ENCODE results near the gene OR2A1.
"Not testable (repeated sequence)": the region's sequence is repeated elsewhere in the genome, so short reads cannot be mapped to it uniquely, and the experiment has no call there.

The OR2A1 gene

DNA sequence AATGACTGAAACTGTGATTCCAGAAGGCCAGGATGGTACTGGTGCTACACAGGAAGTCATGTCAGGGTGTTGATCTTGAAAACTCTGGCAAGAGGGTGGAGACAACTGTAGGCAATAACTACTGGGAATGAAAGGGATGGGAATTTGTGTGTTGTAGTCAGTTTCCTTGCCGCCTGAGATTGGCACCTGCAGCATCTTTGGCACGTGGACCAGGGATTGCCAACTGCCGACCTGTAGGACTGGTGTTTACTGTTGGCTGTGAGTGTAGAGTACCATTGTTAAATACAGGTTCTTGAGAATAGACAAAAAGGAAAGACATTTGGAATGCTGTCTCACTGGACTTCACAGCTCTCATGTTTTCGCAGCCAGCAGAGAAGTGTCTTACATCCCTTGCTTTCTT lies 11.1 kb downstream of the OR2A1 start:
- DNase-seq (ENCODE audit: low spot score), result not testable (repeated sequence)

DNA sequence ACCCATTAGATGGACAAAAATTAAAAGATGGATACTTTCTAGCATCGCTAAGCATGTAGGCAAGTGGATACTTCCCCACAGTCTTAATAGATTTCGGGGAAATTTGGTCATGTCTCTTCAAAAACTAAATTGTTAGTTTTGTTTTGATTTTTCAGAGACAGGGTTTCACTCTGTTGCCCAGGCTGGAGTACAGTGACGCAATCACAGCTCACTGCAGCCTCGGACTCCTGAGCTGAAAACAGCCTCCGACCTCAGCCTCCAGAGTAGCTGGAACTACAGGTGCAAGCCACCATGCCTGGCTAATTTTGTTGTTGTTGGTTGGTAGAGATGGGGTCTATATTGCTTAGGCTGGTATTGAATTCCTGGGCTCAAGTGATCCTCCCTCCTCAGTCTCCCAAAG lies 13.6 kb downstream of the OR2A1 start:
- not testable (repeated sequence) for DNase-seq (ENCODE audit: low spot score)

DNA sequence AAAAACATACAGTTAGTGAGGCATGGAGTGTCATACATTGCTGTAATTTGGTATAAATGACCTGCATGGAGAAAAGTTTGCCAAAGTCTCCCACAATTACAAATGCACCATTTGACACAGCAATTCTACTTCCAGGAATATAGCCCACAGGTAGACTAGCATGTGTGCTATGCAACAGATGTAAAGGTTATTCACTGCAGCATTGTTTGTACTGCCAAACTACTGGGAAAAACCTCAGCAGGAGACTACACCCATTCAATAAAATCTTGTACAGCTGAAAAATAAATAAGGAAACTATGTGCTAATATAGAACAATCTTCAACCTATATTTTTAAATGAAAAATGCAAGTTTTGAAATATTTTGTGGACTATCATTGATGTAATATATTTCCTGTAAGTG lies 17.8 kb downstream of the OR2A1 start:
- DNase-seq (ENCODE audit: low spot score), result not testable (repeated sequence)

DNA sequence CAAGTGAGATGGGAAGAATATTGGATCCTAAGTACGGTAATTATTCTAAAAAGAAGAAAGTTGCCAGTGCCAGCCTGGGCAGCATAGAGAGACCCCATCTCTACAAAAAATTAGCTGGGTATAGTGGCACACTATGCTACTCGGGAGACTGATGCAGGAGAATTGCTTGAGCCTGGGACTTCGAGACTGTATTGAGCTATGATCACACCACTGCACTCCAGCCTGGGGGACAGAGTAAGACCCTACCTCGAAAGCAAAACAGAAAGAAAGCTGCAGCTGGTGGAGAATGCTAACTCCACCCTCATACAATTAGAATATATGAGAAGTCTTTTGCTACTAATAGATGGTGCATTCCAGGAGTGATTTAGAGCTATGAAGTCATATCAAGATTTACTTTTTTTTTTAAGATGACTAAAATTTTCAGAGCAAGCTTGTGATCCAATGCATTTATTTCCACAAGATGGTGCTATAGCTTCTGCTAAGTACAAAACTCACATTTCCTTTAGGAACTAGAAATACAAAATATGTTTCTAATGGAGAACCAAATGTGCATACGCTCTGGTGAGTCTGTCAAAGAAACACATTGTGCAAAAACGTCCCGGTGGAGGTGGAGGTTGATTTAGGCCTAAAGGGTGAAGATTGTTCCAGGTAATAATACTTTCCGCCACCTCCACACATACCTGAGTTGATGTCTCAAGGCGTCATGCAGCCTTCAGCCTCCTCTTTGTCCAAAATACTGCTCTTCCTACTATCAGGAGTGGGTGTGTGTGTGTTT lies 19.2 kb downstream of the OR2A1 start:
- not testable (repeated sequence) for DNase-seq (ENCODE audit: low spot score)

DNA sequence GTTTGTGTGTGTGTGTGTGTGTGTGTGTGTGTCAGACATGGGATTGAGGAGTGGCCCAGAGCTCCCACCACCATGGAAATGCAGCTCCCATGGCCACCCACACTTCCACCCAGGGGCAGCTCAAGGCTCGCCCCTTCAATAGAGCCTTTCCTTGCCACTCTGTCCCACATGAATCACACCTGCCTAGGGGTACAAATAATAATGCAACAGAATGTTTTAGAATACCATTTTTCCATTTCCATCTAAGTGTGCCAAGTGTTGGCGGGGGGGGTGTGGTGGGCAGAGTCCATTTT lies 19.7 kb downstream of the OR2A1 start:
- not testable (repeated sequence) for DNase-seq (ENCODE audit: low spot score)

DNA sequence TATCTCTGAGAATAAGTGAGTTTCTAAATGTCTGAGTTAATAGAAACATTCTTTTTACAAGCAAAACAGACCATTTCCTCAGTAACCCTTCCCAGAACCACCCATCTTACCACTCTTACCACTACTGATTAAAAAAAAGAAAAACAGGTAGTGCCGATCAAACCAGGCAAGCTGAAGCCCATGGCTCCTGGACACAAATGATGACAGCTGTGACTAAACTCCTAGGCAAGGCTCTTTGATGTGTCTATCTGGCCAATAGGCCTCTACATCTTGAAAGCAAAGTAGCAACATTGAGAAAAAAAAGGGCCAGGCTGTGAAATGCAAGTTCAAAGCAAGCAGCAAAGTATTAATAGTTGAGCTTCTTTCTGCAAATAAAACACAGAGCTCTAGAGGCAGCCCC lies 36.4 kb downstream of the OR2A1 start:
- DNase-seq (ENCODE audit: low spot score), result not testable (repeated sequence)

DNA sequence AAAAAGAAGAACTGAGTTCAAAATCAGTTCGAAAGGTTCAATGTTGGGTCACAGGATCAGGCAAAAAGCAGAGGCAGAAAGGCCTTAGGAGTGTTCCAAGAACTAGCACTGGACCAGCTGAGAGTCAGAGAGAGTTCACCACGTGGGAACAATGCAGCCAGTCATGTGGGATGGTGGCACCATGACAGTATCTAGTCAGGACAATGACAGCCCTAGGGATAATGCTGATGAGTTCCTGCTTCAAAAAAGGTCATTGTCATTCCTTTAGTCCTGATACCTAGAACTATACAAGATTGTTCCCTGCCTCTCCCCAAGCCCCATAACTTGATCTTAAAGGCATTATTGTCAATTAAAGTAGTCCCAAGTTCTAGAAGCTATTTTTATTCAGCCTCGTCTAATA lies 39.4 kb downstream of the OR2A1 start:
- DNase-seq (ENCODE audit: low spot score), result peak; percentile 52

DNA sequence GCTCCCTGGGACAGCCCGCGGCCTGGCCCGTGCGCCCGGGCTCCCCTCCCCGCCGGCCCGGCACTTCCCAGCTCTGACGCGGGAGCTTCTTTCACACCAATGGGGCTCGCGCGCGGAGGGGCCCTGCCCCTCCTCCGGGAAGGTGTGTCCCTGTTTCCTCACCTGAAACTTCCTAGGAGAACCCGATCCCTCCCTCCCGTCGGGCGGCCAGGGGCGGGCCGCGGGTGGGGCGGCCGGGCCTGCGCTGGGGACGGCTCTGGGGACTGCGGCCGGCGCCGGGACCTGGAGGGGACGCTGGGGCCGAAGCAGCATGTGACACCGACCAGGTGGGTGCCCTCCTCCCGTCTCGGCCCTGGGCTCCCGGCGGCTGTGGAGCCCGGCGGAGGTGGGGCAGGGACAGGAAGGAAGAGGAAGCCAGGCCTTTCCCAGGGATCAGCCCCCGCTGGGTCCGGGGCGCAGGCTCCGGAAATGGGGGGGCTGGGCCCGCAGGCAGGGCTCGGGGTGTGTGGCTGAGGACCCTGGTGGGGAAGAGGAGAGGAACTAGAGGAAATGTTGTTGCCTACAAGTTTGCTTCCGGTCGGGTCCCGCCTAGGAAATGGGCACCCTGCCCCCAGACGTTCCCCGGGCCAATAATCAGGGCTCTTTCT lies 43.1 kb downstream of the OR2A1 start, which contains the start of gene ARHGEF5:
TSS of gene ARHGEF5 (plus strand) at position 227 of the 647 bp plus-strand sequence. CDS start 7,268 bp downstream, outside the sequence.
- not testable (repeated sequence) for DNase-seq (ENCODE audit: low spot score)

DNA sequence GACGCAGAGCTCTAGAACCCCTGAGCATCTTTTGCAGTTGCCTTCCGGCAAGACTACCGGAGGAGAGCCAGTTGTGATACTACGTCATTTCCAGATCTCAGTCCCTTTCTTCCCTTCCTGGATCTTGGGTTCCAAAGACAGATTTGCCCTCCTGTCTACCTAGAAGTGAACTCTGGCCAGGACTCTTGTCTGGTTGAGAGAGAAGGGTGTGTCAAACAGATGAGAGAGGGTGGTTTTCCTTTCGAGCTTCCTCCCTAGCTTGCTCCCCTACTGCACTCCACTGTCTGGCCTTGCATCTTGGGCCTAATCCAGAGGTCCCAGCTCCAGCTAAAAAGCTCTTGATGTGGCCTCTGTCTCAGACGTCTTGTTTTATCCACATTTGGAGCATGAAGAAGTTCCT lies 44.0 kb downstream of the OR2A1 start:
- not testable (repeated sequence) for DNase-seq (ENCODE audit: low spot score)

DNA sequence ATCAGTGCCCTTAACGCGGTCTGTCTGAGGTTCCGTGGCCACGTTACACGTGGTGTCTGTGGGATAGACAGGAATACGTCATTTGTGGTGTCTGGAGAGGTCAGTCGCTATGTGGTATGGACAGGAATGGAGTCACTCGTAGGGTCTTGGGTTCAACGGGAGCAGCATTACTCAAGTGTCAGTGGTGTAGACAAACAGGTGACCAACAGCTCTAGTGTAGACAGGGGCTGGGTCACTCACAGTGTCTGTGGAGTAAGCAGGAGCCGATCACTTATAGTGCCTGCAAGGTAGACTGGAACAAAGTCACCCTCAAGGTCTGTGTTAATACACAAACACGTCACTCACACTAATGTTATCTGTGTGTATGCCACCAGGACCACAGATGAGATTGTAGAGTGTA lies 44.6 kb downstream of the OR2A1 start:
- not testable (repeated sequence) for DNase-seq (ENCODE audit: low spot score)

DNA sequence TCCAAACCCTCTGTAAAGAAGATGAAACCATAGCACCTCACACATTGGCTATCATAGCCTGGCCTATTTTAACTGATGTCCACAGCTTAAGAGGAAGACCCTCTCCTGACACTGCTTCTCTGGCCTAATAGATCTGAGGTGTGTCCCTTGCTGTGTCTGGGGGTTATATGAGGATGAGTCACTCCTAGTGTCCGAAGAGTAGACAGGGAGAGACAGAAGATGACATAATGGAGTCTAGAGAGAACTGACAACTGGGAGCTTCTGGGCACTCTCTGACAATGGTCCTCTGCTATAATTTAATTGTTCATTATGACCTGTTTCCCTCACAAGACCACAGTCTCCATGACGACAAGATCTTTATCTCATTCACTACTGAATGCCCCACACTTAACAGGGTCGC lies 49.8 kb downstream of the OR2A1 start:
- not testable (repeated sequence) for DNase-seq (ENCODE audit: low spot score)

DNA sequence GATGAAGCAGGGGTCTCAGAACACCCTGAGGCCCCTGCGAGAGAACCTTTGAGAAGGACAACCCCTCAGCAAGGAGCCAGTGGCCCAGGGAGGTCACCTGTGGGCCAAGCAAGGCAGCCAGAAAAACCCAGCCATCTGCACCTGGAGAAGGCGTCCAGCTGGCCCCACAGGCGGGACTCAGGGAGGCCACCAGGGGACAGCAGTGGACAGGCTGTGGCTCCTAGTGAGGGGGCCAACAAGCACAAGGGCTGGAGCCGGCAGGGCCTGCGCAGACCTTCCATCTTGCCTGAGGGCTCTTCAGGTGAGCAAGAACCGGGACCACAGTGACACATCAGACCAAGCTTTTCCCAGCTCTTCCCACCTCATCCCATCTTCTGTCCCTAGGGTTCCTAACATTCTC lies 53.3 kb downstream of the OR2A1 start:
- DNase-seq (ENCODE audit: low spot score), result not testable (repeated sequence)

DNA sequence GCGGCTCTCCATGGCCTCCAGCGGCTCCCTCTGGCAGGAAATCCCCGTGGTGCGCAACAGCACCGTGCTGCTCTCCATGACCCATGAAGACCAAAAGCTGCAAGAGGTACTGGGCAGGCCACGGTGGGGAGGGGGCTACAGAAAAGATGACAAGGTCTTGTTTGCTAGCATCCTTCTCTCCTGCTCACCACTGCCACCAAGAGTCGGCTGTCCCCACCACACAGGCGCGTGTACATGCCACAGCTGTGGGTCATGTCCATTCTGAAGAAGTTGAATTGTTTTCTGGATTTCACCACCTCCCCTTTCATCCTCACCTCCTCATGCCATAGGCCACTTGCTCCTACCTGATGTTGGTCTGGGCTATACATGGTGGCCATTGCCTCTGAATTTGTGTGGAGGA lies 55.0 kb downstream of the OR2A1 start:
- not testable (repeated sequence) for DNase-seq (ENCODE audit: low spot score)

DNA sequence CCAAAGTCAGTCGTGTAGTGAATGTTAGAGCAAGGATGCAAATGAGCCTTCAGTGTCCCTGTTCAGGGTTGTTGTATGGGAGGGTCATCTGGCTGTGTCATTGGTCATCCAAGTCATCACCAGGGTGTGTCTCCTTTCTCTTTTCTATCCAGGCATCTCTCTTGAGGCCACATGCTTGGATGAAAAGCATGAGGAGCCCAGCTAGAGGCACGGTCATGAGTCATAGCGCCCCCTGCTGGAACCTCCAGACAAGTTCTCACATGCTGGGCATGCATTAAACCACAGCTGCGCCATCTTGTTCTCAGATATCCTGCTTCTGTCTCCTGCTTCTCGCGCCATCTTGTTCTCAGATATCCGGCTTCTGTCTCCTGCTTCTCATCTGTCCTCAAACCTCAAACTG lies 57.0 kb downstream of the OR2A1 start:
- DNase-seq (ENCODE audit: low spot score), result not testable (repeated sequence)

All from pons (tissue), 1 donor.